Measurements from ENCODE around the gene ZNF837. TPM values are rescaled to one million over a fixed set of nuclear protein-coding genes. Genes with fewer than 3 reads are reported as not detected.
A peak's percentile ranks its signal among the peaks of the same experiment; 100 is the strongest.

ZNF837 gene
- total RNA-seq, 1 experiment from 2014 or later = 4.9 TPM

- TF ChIP-seq ERG (CRISPR knock-in tag; IDR thresholded peaks at IDR 0.05) (peak; percentile 59; the same call in 1 of the 2 replicates), CTCF (IDR thresholded peaks at IDR 0.05) (no peak), FOXK1 (CRISPR knock-in tag; IDR thresholded peaks at IDR 0.05) (peak; percentile 47; the same call in 1 of the 2 replicates), AFF4 (CRISPR knock-in tag; IDR thresholded peaks at IDR 0.05; ENCODE audit: borderline replicate concordance) (peak; percentile 18; the same call in 1 of the 2 replicates), CREM (CRISPR knock-in tag; IDR thresholded peaks at IDR 0.05) (peak; percentile 61; the same call in 1 of the 2 replicates), E2F5 (CRISPR knock-in tag; IDR thresholded peaks at IDR 0.05) (peak; percentile 43; the same call in 1 of the 2 replicates)
Observed at GRCh38 chr19:58395220-58395978, 14.6 kb upstream of the ZNF837 start, which contains the start of gene RNF225 (continued).

- peak overlapping the region; percentile 63; the same call in 1 of the 2 replicates for H3K27ac Mint-ChIP-seq
- peaks cover 31% of the 10 kb centered on the region for H3K27me3 Mint-ChIP-seq (ENCODE audit: low read depth)
- ATAC-seq = no peak
- peak overlapping the region; percentile 27; the same call in 1 of the 2 replicates for H3K4me3 Mint-ChIP-seq
- TF ChIP-seq ZNF512 (CRISPR knock-in tag; IDR thresholded peaks at IDR 0.05; ENCODE audit: borderline replicate concordance) = no peak
- no peak for TF ChIP-seq FOXJ3 (CRISPR knock-in tag; IDR thresholded peaks at IDR 0.05; ENCODE audit: borderline replicate concordance)
- TF ChIP-seq TP53 (CRISPR knock-in tag; IDR thresholded peaks at IDR 0.05) = no peak
- TF ChIP-seq E2F5 (CRISPR knock-in tag; IDR thresholded peaks at IDR 0.05) = no peak
- TF ChIP-seq ZMAT4 (CRISPR knock-in tag; IDR thresholded peaks at IDR 0.05) = no peak
- TF ChIP-seq RORB (CRISPR knock-in tag; IDR thresholded peaks at IDR 0.05) = no peak
- no peak for TF ChIP-seq ELF4 (CRISPR knock-in tag; IDR thresholded peaks at IDR 0.05; ENCODE audit: low read depth)
- no peak for TF ChIP-seq ZNF219 (CRISPR knock-in tag; IDR thresholded peaks at IDR 0.05; ENCODE audit: borderline replicate concordance)
- no peak for TF ChIP-seq CTCF (IDR thresholded peaks at IDR 0.05)
- TF ChIP-seq KAT7 (CRISPR knock-in tag; IDR thresholded peaks at IDR 0.05; ENCODE audit: borderline replicate concordance) = no peak
- TF ChIP-seq IRF1 (CRISPR knock-in tag; IDR thresholded peaks at IDR 0.05) = no peak
- TF ChIP-seq OVOL2 (CRISPR knock-in tag; IDR thresholded peaks at IDR 0.05; ENCODE audit: borderline replicate concordance) = no peak
- peaks cover 40% of the 10 kb centered on the region for H3K36me3 Mint-ChIP-seq
- H3K4me1 Mint-ChIP-seq = peaks cover 7% of the 10 kb centered on the region; the same call in 1 of the 2 replicates
- POLR2A ChIA-PET = interaction anchor here (1.5 to 1.8 kb wide), 2 partner anchors 12 to 32 kb away, joined by 4 to 6 read pairs; partner anchors contain the start of gene ZNF497
- CTCF ChIA-PET = interaction anchor here (1.1 to 1.7 kb wide), 3 partner anchors 13 to 125 kb away, joined by 5 read pairs; partner anchors contain the start of gene ZBTB45
- DNase-seq (ENCODE audit: low spot score) = no peak
- no peaks in the 10 kb centered on the region for H3K9me3 Mint-ChIP-seq
Observed at GRCh38 chr19:58394821-58395219, 14.0 kb upstream of the ZNF837 start.
